Measurements from ENCODE around the gene TSLP. TPM values are rescaled to one million over a fixed set of nuclear protein-coding genes. Genes with fewer than 3 reads are reported as not detected.
A peak's percentile ranks its signal among the peaks of the same experiment; 100 is the strongest.

The TSLP gene
- total and polyA plus RNA-seq, 9 of the 15 experiments (the other 6 are each of a cell fraction or from before 2014, with no cell fraction given): 0.09 to 2.8 (median 1.2) TPM

DNA sequence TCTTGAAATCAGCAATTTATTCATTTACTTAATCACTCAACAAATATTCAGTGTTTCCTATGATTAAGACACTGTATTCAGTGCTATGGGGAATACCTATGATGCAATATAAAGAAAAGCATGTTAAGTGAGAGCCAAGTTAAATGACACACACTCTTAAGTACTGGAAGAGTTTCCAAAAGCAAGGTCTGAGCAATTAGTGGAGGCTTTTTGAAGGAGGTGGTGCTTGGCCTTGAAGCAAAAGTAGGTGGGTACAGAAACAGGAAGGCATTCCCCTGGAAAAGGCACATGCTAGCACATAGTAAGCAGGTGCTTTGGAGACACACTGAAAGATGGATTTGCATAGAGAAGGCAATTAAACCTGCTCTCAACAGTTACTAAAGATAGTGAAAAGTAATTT is 4.0 kb downstream of the TSLP start (continued):
- TF ChIP-seq, protein P1, sequence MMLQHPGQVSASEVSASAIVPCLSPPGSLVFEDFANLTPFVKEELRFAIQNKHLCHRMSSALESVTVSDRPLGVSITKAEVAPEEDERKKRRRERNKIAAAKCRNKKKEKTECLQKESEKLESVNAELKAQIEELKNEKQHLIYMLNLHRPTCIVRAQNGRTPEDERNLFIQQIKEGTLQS (IDR thresholded peaks at IDR 0.05): peak; percentile 80
- TF ChIP-seq, protein P1 (CRISPR knock-in tag; conservative IDR thresholded peaks at IDR 0.05): no peak
- no peak for TF ChIP-seq CBX3 (IDR thresholded peaks at IDR 0.05; ENCODE audit: borderline replicate concordance in 1 of 2, low read length in 2 of 2)
- TF ChIP-seq L3MBTL2 (IDR thresholded peaks at IDR 0.05): peak; percentile 26; the same call in 1 of the 2 replicates
- TF ChIP-seq, protein P2, sequence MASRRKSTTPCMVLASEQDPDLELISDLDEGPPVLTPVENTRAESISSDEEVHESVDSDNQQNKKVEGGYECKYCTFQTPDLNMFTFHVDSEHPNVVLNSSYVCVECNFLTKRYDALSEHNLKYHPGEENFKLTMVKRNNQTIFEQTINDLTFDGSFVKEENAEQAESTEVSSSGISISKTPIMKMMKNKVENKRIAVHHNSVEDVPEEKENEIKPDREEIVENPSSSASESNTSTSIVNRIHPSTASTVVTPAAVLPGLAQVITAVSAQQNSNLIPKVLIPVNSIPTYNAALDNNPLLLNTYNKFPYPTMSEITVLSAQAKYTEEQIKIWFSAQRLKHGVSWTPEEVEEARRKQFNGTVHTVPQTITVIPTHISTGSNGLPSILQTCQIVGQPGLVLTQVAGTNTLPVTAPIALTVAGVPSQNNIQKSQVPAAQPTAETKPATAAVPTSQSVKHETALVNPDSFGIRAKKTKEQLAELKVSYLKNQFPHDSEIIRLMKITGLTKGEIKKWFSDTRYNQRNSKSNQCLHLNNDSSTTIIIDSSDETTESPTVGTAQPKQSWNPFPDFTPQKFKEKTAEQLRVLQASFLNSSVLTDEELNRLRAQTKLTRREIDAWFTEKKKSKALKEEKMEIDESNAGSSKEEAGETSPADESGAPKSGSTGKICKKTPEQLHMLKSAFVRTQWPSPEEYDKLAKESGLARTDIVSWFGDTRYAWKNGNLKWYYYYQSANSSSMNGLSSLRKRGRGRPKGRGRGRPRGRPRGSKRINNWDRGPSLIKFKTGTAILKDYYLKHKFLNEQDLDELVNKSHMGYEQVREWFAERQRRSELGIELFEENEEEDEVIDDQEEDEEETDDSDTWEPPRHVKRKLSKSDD (conservative IDR thresholded peaks at IDR 0.05; ENCODE audit: low read length): no peak
- TF ChIP-seq, protein P3, sequence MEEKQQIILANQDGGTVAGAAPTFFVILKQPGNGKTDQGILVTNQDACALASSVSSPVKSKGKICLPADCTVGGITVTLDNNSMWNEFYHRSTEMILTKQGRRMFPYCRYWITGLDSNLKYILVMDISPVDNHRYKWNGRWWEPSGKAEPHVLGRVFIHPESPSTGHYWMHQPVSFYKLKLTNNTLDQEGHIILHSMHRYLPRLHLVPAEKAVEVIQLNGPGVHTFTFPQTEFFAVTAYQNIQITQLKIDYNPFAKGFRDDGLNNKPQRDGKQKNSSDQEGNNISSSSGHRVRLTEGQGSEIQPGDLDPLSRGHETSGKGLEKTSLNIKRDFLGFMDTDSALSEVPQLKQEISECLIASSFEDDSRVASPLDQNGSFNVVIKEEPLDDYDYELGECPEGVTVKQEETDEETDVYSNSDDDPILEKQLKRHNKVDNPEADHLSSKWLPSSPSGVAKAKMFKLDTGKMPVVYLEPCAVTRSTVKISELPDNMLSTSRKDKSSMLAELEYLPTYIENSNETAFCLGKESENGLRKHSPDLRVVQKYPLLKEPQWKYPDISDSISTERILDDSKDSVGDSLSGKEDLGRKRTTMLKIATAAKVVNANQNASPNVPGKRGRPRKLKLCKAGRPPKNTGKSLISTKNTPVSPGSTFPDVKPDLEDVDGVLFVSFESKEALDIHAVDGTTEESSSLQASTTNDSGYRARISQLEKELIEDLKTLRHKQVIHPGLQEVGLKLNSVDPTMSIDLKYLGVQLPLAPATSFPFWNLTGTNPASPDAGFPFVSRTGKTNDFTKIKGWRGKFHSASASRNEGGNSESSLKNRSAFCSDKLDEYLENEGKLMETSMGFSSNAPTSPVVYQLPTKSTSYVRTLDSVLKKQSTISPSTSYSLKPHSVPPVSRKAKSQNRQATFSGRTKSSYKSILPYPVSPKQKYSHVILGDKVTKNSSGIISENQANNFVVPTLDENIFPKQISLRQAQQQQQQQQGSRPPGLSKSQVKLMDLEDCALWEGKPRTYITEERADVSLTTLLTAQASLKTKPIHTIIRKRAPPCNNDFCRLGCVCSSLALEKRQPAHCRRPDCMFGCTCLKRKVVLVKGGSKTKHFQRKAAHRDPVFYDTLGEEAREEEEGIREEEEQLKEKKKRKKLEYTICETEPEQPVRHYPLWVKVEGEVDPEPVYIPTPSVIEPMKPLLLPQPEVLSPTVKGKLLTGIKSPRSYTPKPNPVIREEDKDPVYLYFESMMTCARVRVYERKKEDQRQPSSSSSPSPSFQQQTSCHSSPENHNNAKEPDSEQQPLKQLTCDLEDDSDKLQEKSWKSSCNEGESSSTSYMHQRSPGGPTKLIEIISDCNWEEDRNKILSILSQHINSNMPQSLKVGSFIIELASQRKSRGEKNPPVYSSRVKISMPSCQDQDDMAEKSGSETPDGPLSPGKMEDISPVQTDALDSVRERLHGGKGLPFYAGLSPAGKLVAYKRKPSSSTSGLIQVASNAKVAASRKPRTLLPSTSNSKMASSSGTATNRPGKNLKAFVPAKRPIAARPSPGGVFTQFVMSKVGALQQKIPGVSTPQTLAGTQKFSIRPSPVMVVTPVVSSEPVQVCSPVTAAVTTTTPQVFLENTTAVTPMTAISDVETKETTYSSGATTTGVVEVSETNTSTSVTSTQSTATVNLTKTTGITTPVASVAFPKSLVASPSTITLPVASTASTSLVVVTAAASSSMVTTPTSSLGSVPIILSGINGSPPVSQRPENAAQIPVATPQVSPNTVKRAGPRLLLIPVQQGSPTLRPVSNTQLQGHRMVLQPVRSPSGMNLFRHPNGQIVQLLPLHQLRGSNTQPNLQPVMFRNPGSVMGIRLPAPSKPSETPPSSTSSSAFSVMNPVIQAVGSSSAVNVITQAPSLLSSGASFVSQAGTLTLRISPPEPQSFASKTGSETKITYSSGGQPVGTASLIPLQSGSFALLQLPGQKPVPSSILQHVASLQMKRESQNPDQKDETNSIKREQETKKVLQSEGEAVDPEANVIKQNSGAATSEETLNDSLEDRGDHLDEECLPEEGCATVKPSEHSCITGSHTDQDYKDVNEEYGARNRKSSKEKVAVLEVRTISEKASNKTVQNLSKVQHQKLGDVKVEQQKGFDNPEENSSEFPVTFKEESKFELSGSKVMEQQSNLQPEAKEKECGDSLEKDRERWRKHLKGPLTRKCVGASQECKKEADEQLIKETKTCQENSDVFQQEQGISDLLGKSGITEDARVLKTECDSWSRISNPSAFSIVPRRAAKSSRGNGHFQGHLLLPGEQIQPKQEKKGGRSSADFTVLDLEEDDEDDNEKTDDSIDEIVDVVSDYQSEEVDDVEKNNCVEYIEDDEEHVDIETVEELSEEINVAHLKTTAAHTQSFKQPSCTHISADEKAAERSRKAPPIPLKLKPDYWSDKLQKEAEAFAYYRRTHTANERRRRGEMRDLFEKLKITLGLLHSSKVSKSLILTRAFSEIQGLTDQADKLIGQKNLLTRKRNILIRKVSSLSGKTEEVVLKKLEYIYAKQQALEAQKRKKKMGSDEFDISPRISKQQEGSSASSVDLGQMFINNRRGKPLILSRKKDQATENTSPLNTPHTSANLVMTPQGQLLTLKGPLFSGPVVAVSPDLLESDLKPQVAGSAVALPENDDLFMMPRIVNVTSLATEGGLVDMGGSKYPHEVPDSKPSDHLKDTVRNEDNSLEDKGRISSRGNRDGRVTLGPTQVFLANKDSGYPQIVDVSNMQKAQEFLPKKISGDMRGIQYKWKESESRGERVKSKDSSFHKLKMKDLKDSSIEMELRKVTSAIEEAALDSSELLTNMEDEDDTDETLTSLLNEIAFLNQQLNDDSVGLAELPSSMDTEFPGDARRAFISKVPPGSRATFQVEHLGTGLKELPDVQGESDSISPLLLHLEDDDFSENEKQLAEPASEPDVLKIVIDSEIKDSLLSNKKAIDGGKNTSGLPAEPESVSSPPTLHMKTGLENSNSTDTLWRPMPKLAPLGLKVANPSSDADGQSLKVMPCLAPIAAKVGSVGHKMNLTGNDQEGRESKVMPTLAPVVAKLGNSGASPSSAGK (IDR thresholded peaks at IDR 0.05): peak; percentile 62
